ENCODE data around the gene DDX54.
"Not testable (repeated sequence)": the region's sequence is repeated elsewhere in the genome, so short reads cannot be mapped to it uniquely, and the experiment has no call there.

The DDX54 gene

DNA sequence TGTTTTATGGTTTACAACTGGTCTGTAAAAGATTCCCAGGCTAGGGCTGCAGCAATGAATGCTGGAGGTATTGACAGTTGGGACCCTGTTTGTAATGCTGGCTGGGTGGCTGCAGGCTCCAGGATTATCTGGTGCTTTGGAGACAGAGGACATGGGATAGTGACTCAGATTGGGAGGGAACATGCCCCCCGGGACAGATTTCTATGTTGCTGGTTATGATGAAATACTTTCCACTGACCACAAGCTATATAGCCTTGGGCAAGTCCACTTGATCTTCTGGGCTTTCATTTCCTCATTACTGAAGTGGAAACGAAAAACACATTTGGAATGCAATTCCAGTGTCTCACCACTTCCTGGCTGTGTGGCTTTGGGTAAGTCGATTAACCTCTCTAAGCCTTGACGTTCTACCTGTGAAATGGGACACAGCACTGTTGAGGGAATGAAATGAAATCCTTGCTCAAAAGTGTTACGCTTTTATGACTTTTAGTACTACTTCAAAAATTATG lies 29.7 kb upstream of the DDX54 start:
- DNase-seq, result no peak

DNA sequence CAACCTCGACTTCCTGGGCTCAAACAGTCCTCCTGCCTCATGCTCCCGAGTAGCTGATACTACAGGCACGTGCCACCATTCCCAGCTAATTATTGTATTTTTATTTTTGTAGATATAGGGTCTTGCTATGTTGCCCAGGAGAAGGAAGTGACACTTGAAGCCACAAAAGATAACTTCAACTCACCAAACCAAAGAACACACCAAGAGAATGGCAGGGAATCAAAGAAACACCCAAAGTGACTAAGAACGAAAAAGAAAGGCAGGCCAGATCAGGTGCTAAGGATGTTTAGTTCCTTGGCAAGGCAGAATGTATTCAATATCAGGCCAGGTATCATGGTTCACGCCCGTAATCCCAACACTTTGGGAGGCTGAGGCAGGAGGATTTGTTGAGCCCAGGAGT lies 25.9 kb upstream of the DDX54 start:
- no peak for DNase-seq

DNA sequence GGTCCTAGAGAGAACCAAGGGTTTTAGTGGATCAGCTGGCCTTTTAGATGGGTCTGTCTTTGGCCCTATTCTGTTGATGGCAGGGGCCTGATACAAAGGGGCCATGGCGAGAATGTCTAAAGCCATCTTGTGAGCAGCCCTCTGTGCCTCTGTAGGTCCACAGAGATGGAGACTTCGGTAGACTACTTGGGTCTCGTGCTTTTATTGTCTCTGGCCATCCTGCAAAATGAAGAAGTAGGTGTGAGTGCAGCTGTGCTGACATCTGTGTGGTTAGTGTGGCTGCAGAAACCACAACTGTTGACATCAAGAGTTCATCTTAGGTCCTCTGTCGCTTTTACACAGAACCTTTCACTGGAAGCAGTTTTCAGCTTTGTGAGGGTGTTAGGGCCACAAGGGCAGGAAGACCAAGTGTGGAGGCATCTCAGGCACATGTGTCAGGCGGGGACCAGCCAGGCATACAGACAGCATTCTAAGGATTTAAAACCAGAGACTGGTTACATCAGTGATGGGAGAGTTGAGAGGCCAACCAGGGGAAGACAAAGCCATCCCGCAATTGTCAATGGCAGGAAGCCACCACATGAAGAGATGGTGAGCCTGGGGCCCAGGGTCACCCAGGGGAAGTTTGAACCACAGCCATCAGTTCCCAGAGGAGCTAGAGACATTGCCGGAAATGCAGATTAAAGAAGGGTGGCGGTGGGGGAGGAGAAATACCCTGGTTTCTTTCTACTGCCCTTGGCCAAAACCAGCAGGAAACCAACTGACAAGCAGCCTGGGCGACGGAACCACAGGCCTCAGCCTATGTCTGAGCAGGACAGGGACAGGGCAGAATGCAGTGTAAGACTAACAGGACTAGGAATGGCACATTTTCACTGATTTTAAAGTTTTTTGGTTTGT lies 23.0 kb upstream of the DDX54 start:
- no peak for DNase-seq

DNA sequence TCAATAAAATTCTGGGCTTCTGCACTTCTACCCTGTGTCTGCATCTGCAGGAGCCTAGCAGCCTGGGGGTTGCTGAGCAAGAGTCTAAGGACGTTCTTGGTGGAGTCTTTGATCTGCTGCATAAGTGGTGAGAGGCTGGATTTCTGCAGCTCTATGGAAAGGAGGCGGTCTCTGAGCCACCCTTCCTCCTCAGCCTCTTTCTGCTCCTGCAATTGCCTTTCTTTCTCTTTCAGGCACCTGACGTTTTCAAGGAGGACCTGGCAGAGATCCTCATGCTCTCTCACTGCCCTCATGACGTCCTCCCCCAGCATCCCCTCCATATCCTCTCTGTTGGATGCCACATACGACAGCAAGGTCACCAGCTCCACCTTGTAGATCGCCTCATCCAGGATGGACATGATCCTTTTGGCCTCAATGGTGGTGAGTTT lies 22.3 kb upstream of the DDX54 start:
- DNase-seq, result no peak

DNA sequence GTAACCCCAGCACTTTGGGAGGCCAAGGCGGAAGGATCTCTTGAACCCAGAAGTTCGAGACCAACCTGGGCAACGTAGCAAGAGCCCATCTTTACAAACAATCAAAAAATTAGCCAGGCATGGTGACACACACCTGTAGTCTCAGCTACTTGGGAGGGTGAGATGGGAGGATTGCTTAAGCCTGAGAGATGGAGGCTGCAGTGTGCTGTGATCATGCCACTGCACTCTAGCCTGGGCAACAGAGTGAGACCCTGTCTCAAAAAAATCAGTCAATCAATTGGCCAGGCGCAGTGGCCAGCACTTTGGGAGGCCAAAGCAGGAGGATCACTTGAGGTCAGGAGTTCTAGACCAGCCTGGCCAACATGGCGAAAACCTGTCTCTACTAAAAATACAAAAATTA lies 21.5 kb upstream of the DDX54 start:
- DNase-seq, result not testable (repeated sequence)

DNA sequence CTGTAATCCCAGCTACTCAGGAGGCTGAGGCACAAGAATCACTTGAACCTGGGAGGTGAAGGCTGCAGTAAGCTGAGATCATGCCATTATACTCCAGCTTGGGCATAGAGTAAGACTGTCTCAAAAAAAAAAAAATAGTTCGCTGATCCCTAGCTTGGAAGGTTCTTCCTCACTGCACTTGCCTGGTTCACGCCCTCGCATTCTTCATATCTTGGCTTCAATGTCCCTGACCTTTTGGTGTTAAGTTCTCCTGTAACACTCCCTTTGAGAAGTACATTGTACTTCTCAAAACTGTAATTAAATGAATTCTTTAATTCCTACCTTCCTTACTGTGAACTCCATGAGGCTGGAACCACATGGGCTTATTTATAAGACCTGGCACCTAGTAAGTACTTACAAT lies 19.5 kb upstream of the DDX54 start:
- no peak for DNase-seq

DNA sequence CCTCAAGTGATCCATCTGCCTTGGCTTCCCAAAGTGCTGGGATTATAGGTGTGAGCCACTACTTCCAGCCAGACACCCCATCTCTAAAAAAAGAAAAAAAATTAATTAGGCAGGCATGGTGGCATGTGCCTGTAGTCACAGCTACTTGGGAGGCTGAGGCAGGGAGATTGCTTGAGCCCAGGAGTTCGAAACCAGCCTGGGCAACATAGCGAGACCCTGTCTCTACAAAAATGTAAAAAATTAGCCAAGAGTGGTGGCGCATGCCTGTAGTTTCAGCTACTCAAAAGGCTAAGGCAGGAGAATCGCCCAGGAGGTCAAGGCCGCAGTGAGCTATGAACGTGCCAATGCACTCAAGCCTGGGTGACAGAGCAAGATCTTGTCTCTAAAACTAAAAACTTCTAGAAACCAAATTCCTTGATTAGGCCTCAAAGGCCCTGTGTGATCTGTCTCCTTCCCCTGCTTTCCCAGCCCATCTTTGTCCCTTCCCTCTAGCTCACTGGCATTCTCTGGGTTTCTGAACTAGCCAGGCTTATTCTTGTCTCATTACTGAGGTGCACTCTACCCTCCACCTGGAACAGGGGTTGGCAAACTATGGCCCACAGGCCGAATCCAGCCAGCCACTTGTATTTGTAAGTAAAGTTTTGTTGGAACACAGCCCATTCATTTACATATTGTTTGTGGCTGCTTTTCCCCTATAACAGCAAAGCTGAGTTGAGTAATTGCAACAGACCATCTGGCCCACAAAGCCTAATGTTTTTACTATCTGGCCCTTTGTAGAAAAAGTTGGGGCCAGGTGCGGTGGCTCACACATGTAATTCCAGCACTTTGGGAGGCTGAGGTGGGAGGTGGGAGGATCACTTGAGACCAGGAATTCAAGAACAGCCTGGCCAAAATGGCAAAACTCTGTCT lies 18.8 kb upstream of the DDX54 start:
- DNase-seq, result no peak

DNA sequence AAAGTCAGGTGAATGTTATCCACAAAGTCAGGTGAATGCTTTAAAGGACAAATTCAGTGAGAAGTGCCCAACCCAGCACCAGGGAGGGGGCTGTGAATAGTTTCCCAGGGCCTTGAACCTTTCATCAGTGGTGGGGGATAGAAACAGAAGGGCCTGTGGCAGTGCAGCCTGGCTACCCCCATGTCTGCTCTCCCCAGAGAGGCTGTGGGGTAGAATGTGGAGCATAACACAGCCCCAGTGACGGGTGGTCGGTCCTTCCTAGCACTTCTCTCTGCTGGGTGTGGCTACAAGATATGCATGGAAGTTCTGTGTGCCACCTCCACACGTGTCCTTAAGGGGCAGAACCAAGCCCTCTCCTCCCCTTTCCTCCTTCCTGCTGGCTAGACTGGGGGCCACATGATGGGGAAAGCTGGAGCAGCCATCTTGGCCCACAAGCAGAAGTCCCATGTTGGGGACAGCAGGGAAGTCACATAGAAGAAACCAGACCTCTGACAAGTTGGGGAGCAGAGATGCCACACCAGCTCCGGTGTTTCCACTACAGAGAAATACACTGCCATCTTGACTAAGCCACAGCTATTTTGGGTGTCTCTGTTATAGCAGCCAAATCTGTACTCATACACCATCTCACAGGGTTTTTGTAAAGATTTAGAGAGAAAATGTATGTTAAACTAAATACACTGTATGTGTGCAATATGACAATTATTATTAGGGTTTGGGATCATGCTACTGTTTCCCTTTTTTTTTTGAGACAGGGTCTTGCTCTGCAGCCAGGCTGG lies 17.2 kb upstream of the DDX54 start:
- no peak for DNase-seq

DNA sequence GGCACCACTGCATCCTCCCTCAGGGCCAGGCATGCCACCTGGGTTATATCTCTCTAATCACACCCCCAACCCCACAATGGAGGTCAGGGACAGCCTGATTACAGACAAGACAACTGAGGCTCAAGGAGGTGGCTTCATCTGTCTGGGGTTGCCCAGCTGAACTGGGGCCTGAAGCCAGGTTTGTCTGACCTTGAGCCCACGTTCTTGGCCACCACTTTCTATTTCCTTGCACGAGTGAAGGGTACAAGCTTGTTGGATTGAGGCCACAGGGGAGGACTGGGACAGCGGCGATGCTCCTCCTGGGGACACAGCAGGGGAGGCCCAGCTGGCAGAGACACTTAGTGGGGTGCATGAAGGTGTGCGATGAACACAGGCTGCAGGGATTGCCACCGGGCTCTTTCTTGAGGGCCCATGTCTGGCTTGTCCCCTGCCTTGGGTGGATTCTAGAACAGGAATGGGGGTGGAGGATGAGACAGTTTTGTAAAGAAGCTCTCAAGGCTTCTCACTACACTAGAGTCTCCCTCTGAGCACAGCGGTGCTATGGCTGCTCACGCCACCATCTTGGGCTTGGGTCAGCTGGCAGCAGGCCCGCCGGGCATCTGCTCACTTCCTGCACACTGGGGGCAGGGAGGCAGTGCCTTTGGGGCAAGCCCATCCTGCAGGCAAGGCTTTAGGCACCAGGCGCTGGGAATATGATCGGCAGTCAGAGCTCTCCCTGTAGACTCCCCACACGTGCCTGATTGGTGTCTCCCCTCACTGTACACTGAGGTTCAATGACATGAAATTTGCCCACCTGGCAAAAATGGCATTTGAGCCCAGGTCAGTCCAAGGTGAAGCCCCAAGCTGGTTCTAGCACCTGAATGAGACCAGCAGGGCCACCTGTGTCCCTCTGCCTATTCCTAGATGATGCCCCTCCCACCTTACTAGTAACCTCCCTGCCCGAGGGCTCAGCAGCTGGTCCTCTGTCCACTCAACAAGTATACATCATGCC lies 16.2 kb upstream of the DDX54 start:
- DNase-seq, result no peak

DNA sequence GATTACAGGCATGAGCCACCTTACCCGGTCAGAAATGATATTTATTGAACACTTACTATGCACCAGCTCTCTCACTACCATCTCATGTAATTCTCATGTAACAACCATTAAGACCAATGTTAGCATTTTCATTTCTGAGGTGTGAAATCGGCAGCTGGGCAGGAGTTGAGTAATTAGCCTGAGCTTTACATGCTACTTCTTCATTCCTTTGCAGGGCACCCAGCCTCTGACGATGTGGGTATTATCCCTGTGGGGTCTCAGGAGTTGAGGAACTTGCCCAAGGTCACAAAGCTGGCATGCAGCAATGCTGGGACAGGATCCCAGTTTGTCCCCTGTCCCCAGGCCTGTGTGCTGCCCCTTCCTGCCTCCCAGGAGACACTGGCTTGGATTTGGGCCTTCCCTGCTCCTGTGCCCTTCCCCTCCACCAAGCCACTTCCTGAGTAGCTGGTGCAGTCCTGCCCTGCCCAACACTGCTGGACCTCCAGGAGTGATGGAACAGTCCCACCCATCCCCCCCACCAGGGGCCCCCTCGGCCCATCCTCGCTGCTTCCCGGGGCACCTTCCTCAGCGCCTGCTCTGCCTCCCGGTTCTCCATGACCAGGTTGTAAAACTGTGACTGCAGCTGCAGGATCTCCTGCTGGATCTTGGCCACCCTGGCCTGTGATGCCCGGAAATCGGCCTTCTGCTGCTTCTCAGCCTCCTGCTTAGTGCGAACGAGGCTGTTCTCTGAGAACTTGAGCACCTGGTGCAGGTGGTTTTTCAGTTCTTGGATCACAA lies 14.9 kb upstream of the DDX54 start:
- DNase-seq, result no peak

DNA sequence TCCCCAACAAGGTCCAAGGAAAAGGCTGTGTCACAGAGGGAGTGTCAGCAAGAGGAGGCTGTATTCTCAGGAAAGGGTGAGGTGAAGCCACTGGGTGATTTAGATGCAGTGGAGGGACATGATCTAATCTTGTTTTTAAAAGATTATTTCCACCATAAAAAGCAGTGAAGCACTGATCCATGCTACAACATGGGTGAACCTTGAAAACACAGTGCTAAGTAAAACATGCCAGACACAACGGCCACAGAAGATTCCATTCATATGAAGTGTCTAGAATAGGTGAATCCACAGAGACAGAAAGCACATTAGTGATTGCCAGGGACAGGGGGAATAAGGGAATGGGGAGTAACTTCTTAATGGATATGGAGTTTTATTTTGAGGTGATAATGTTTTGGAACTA lies 13.0 kb upstream of the DDX54 start:
- no peak for DNase-seq

DNA sequence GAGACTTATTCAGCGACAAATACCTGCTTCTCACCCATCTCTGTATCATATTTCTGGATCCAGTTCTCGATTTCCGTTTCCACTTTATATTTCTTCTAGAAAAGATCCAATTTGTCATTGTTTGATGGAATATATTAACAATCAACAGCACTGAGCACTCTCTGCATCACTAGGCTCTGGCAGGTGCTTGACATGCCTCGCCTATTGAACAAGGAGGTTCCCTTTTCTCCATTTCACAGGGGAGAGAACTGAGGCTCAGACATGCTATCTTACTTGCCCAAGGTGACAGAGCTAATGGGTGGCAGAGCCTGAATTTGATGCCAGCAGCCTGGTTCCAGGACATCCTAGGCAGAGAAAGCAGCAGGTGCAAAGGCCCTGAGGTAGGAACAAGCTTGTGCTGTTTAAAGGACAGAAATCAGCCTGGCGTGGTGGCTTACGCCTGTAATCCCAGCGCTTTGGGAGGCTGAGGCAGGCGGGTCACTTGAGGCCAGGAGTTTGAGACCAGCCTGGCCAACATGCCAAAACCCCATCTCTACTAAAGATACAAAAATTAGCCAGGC lies 12.3 kb upstream of the DDX54 start:
- DNase-seq, result no peak

DNA sequence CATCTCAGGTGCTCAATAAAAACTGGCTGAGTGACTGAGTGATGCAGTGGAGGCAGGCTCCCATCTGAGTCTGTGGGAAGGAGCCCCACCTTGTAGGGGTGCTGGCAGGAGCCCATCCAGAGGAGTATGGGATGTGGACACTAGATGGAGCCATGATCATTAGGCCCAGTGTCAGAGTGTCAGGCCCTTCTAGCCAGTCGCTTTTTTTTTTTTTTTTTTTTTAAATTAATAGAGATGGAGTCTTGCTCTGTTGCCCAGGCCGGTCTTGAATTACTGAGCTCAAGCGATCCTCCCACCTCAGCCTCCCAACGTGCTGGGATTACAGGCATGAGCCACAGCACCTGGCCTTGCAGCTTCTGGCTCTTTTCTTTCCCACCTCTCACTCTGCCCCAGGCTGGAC lies 11.7 kb upstream of the DDX54 start:
- DNase-seq, result no peak

DNA sequence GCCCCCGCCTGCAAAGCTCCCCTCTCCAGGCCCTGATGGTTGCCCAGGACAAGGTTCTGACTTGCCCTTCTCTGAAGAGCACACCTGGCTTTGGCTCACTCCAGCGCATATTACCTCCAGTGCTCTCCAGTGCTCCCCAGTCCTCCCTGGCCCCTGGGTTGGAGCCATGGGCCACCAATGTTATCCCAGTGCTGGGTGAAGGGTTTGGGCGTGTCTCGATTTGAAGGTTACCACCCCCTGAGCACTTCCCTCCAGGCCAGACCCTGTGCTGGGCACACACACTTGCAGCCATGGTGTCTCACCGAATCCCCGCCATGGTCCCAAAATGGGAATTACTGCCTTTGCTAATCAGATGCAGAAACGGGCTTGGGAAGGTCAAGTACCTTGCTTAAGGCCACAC lies 11.3 kb upstream of the DDX54 start:
- DNase-seq, result no peak

DNA sequence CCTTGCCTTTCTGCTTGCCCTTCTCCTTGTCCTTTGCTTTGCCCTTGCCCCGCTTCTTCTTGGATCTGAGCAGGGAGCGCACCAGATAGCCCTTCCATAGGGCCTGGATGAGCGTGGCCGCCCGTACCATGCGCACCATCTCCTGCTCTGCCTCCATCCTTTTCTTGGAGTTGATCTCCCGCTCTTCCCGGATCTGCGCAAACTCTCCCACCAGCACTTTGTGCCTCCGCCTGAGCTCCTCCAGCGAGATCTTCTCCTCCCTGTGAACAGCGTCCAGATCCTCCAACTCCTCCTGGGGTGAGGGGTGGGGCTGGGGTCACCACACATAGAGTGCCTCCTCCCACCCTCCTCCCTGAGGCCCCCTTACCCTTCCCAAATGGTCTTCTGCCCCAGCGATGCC lies 10.3 kb upstream of the DDX54 start:
- no peak for DNase-seq

DNA sequence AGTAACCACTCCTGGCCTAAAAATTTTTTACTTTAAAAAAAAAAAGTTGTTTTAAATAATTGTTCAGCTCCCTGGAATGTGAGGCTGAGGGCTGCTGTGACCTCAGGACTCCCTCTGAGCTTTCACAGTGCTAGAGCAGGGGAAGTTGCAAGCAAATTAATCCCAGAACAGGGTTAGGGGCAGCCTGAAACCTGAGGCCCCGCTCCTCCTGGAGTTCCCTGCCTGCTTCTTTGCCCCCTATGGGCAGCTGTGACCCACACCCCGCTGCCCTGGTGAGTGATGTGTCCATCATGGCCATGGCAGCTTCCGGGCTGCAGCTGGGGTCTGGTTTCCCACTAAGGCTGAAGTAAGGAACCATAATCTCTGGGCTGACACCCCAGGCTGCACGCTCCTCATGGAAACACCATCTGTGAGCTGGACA lies 9.7 kb upstream of the DDX54 start:
- no peak for DNase-seq

DNA sequence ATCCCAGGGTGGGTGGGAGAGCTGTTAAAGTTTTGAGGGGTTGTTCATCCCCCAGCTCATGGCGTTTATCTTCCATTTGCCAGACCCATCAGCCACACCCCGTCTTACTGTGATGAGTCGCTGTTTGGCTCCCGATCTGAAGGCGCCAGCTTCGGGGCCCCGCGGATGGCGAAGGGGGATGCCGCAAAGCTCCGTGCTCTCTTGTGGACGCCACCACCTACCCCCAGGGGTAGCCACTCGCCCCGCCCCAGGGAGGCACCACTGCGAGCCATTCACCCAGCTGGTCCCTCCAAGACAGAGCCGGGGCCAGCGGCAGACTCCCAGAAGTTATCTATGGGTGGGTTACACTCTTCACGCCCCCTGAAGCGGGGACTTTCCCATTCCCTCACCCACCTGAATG lies 5.9 kb upstream of the DDX54 start:
- no peak for DNase-seq

DNA sequence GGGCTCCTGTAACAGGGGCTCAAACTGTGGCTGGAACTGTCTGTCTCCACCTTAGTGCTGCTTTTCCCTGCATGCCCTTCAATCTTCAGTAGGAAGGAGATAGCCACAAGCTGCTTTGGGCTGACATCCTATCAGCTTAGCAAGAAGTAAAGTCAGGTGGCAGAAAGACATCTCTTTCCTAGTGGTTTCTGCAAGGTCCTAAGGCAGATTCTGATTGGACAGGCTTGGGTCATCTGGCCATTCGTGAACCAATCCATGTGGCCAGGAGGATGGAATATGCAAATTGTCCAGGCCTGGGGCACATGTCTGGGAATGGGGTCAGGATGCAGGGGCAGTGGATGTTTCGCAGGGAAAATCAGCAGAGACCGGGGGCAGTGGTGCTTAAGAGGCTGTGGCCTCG lies 5.5 kb upstream of the DDX54 start:
- no peak for DNase-seq

DNA sequence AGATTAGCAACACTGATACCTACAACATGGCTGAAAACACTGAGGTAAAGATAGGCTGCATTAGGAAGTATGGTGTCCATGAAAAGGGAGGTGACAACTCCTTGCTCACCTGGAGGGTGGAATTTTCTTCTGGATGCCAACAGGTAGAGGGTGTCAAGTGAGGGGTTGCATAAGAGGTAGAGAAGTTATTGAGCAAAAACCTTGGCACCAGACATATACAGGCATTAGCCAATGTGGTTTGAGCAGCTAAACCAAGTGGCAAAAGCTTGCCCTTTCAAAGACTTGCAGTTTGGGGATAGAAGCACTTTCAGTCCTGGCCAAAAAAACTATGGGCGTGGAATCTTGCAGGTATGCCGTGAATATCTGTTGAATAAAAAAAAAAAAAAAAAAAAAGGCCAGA lies 4.1 kb upstream of the DDX54 start:
- DNase-seq, result no peak

DNA sequence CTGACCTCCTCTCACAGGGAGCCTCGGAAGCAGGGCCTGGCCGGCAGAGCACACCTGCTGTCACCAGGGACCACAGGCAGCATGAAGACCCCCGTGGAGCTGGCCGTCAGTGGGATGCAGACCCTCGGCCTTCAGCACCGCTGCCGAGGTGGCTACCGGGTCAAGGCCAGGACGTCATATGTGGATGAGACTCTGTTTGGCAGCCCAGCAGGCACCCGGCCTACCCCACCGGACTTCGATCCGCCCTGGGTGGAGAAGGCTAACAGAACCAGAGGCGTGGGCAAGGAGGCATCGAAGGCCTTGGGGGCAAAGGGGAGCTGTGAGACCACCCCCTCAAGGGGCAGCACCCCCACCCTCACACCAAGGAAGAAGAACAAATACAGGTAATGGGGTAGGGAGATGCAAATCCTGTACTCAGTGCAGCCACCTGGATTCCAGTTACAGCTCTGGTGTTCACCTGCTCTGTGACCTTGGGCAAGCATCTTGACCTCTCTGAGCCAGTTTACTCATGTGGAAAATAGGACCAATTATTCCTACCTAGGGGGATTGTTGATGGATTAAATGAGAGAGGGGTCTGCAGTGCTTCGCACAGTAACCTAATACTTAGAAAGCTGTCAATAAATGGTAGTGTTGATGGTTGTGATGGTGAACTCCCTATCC lies 1.5 kb upstream of the DDX54 start:
- DNase-seq, result no peak

Data from cortex of kidney (tissue), 1 donor.